PC-9 (cell line): ENCODE measurements around the gene SLC35F3. TPM values are rescaled to one million over a fixed set of nuclear protein-coding genes. Genes with fewer than 3 reads are reported as not detected.

ENCODE experiments used
- BruUV-seq: library from RNA; stranded (reverse); fragments of 400-500 nt; replicated peaks from 2 replicates; lab custom pipeline; 2021; lab: Mats Ljungman, UMichigan
- CTCF ChIA-PET: fragments of 300-600 bp; sonication (Branson Sonifier 250); formaldehyde crosslinking; loops from one replicate; lab custom pipeline; 2022; ENCODE audit warnings: antibody characterized with exemption; lab: Charles Lee
- POLR2A ChIA-PET: fragments of 300-600 bp; sonication (Branson Sonifier 250); formaldehyde crosslinking; loops from one replicate; lab custom pipeline; 2022; ENCODE audit warnings: antibody characterized with exemption; ENCODE audit not compliant: unreplicated experiment; lab: Charles Lee
- DNase-seq, 2 experiments: peaks; one replicate each; pipeline versions ENCODE4 v3.0.0 to v3.0.0-alpha.2; 2015 to 2022; ENCODE audit warnings: mixed read lengths in 1 of 2
- H2AFZ ChIP-seq: fragments of 200-600 bp; sonication (generic); 2 replicates; pipeline ENCODE4 v1.8.1; 2017; ENCODE audit warnings: antibody characterized with exemption
- H3F3A ChIP-seq: fragments of 200-600 bp; sonication (generic); 2 replicates; pipeline ENCODE4 v1.8.1; 2017; ENCODE audit warnings: antibody characterized with exemption, mild to moderate bottlenecking, low read depth; ENCODE audit not compliant: insufficient read depth
- H3K27ac ChIP-seq: fragments of 200-600 bp; sonication (generic); 2 replicates; pipeline ENCODE4 v1.6.1; 2016; ENCODE audit warnings: mixed run types
- H3K27me3 ChIP-seq: fragments of 200-600 bp; sonication (generic); 2 replicates; pipeline ENCODE4 v1.6.1; 2016; ENCODE audit warnings: low read depth, mixed run types; ENCODE audit not compliant: insufficient read depth
- H3K36me3 ChIP-seq: fragments of 200-600 bp; sonication (generic); 2 replicates; pipeline ENCODE4 v1.6.1; 2016; ENCODE audit warnings: low read depth, mixed run types
- H3K4me1 ChIP-seq: fragments of 200-600 bp; sonication (generic); replicated peaks from 2 replicates; pipeline ENCODE4 v1.6.1; 2016; ENCODE audit warnings: mixed run types; ENCODE audit not compliant: insufficient read depth
- H3K4me2 ChIP-seq: fragments of 200-600 bp; sonication (generic); 2 replicates; pipeline ENCODE4 v1.6.1; 2017; ENCODE audit warnings: mixed run types
- H3K4me3 ChIP-seq: fragments of 200-600 bp; sonication (generic); 2 replicates; pipeline ENCODE4 v1.6.1; 2016; ENCODE audit warnings: mixed run types
- H3K79me2 ChIP-seq: fragments of 200-600 bp; sonication (generic); 2 replicates; pipeline ENCODE4 v1.6.1; 2017; ENCODE audit warnings: low read depth, mixed run types
- H3K9me2 ChIP-seq: fragments of 200-600 bp; sonication (generic); 2 replicates; pipeline ENCODE4 v1.8.1; 2017; ENCODE audit warnings: mild to moderate bottlenecking; ENCODE audit not compliant: insufficient read depth
- H3K9me3 ChIP-seq: fragments of 200-600 bp; sonication (generic); 2 replicates; pipeline ENCODE4 v1.8.1; 2016; ENCODE audit warnings: low read depth; ENCODE audit not compliant: insufficient read depth
- H4K20me1 ChIP-seq: fragments of 200-600 bp; sonication (generic); 2 replicates; pipeline ENCODE4 v1.8.1; 2017; ENCODE audit not compliant: insufficient read depth
- EZH2 ChIP-seq: fragments of 200-600 bp; sonication (generic); IDR thresholded peaks from 2 replicates; pipeline ENCODE4 v1.8.0; 2017; ENCODE audit warnings: antibody characterized with exemption, low read depth
- intact Hi-C: fragments of 100-400 bp; cut with micrococcal nuclease; formaldehyde crosslinking; loops from one replicate; pipeline ENCODE4 v1.10.0; 2022; ENCODE audit not compliant: unreplicated experiment
- total RNA-seq: library from RNA; stranded (reverse); gene quantifications from 2 replicates; pipeline ENCODE4 v1.2.3, GENCODE V29; 2021
- TF ChIP-seq, protein P1 (sequence below): fragments of 200-600 bp; sonication (generic); conservative IDR thresholded peaks from 2 replicates; pipeline ENCODE4 v1.6.1; 2017; ENCODE audit warnings: mixed run types, antibody characterized with exemption, mild to moderate bottlenecking, moderate library complexity

The SLC35F3 gene
- total RNA-seq, 1 experiment from 2014 or later = 6.1 TPM

DNA sequence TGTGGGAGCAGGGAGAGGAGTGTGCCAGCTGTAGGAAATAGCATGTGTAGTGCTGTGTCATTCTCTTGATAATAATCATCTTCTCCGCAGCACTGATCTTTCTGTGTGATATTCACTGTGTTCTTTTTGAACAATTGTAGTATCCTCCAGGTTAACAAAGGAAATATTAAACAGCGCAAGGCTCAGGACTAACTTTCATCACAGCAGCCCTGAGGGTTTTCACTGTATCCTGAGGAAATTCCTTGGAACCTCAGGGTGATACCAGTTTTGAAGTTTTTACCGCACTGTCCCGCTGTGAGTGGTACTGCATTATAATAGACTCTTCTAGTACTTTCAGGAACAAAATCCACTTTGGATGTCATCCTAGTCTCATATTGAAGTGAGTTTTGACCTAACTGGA, 240.4 kb downstream of the SLC35F3 start:
- no peaks in the 10 kb centered on the region for H3K4me1 ChIP-seq
- H3K9me2 ChIP-seq = no peaks in the 10 kb centered on the region
- no peaks in the 10 kb centered on the region for H3K36me3 ChIP-seq
- no peak overlapping the region for H2AFZ ChIP-seq
- TF ChIP-seq, protein P1, sequence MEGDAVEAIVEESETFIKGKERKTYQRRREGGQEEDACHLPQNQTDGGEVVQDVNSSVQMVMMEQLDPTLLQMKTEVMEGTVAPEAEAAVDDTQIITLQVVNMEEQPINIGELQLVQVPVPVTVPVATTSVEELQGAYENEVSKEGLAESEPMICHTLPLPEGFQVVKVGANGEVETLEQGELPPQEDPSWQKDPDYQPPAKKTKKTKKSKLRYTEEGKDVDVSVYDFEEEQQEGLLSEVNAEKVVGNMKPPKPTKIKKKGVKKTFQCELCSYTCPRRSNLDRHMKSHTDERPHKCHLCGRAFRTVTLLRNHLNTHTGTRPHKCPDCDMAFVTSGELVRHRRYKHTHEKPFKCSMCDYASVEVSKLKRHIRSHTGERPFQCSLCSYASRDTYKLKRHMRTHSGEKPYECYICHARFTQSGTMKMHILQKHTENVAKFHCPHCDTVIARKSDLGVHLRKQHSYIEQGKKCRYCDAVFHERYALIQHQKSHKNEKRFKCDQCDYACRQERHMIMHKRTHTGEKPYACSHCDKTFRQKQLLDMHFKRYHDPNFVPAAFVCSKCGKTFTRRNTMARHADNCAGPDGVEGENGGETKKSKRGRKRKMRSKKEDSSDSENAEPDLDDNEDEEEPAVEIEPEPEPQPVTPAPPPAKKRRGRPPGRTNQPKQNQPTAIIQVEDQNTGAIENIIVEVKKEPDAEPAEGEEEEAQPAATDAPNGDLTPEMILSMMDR = no peak
- TF ChIP-seq EZH2 = no peak
- H3K27ac ChIP-seq = no peak overlapping the region
- H3K4me3 ChIP-seq = no peak overlapping the region
- no TSS peak for BruUV-seq
- POLR2A ChIA-PET = no interaction called here
- no peaks in the 10 kb centered on the region for H4K20me1 ChIP-seq
- no peak overlapping the region for H3K4me2 ChIP-seq
- no peaks in the 10 kb centered on the region; the same call in 1 of the 2 replicates for H3K9me3 ChIP-seq
- DNase-seq = no peak
- intact Hi-C loops = no loop called here
- no peaks in the 10 kb centered on the region for H3K27me3 ChIP-seq
- no peaks in the 10 kb centered on the region for H3K79me2 ChIP-seq
- no peaks in the 10 kb centered on the region for H3F3A ChIP-seq
- CTCF ChIA-PET = no interaction called here

DNA sequence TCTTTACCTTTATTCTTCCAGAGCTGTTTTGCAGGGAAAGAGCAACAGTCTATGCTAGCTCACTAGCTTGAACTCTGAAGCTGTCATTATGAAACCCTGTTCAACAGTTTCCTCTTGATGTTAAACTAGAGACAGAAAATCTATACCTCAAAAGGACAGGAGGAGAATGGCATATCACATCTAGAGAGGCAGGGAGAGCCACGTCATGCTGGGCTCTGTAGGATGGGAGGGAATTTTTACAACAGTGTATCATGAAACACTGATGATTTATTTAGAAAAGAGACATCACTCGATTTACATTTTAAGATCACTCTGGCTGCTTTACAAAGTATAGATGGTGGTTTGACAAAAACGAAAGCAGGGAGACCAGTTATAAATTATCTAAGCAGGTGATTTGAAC, 243.9 kb downstream of the SLC35F3 start:
- Histone ChIP-seq H3K9me2 (no peaks in the 10 kb centered on the region), H3F3A (no peaks in the 10 kb centered on the region), H3K4me3 (no peak overlapping the region), H2AFZ (no peak overlapping the region), H4K20me1 (no peaks in the 10 kb centered on the region), H3K79me2 (no peaks in the 10 kb centered on the region), H3K4me1 (no peaks in the 10 kb centered on the region), H3K27ac (no peak overlapping the region), H3K27me3 (no peaks in the 10 kb centered on the region), H3K9me3 (no peaks in the 10 kb centered on the region; the same call in 1 of the 2 replicates), H3K36me3 (no peaks in the 10 kb centered on the region), H3K4me2 (no peak overlapping the region)
- CTCF ChIA-PET = no interaction called here
- POLR2A ChIA-PET = no interaction called here
- BruUV-seq = no TSS peak
- intact Hi-C loops = no loop called here
- DNase-seq = no peak
- no peak for TF ChIP-seq EZH2
- TF ChIP-seq, protein P1 = no peak

DNA sequence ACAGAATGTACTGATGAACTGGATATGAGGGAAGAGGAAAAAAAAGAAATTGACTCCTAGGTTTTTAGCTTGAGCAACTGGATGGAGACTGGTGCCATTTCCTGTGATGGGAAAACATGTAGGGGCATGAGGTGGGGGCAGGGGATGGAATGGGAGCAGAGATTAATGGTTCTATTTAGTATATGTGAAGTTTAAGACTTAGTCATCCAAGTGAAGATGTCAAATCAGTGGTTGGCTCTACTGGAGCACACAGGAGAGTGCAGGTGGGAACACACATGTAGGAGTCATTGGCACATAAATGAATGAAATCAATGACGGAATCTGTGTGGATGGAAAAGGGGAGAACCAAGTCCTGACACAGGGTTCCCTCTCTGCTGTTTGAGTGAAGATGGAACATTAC, 244.3 kb downstream of the SLC35F3 start:
- intact Hi-C loops = no loop called here
- no peaks in the 10 kb centered on the region for H4K20me1 ChIP-seq
- H3K9me3 ChIP-seq = no peaks in the 10 kb centered on the region; the same call in 1 of the 2 replicates
- H3F3A ChIP-seq = no peaks in the 10 kb centered on the region
- TF ChIP-seq EZH2 = no peak
- TF ChIP-seq, protein P1 = no peak
- CTCF ChIA-PET = no interaction called here
- POLR2A ChIA-PET = no interaction called here
- H3K27ac ChIP-seq = no peak overlapping the region
- no peaks in the 10 kb centered on the region for H3K9me2 ChIP-seq
- no TSS peak for BruUV-seq
- no peak overlapping the region for H3K4me3 ChIP-seq
- H2AFZ ChIP-seq = no peak overlapping the region
- H3K4me1 ChIP-seq = no peaks in the 10 kb centered on the region
- H3K36me3 ChIP-seq = no peaks in the 10 kb centered on the region
- no peak overlapping the region for H3K4me2 ChIP-seq
- DNase-seq = no peak
- H3K27me3 ChIP-seq = no peaks in the 10 kb centered on the region
- H3K79me2 ChIP-seq = no peaks in the 10 kb centered on the region
